Cortex of kidney (tissue), 1 donor: ENCODE data around the gene SERGEF.

Source experiments
- DNase-seq: peaks from one replicate; lab custom pipeline; 2025; lab: John Stamatoyannopoulos, UW

The SERGEF gene

DNA sequence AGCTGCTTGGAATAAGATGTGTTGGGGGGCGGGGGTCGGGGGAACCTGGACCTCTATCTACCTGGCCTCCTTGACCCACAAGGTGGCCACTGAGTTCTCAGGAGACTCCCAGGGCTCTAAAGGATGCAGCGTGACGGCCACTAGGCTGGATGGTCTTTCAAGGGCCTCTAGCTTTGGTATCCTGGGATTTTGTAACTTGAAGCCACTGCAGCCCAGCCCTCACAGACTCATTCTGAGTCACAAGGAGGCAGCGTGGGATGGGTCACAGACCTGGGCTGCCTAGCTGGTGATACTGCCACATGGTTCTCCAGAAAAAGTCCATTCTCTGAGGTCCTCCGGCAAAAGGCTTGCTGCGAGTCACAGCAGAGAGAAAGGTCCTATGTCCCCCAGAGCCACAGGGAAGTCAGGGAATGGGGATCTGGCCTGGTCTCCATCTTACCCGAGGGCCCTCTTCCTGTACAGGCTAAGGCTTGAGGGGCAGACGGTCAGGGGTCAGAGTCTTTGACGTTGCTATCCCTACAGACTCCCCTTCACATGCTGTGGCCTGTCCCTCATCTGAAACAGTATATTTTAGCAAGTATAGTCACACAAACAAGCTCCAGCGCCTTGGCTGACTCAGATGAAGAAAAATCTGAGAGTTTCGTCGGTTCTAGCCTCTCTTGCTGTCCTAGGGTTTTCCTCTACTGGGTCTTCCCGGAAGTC is 225.9 kb downstream of the SERGEF start:
- no peak for DNase-seq

DNA sequence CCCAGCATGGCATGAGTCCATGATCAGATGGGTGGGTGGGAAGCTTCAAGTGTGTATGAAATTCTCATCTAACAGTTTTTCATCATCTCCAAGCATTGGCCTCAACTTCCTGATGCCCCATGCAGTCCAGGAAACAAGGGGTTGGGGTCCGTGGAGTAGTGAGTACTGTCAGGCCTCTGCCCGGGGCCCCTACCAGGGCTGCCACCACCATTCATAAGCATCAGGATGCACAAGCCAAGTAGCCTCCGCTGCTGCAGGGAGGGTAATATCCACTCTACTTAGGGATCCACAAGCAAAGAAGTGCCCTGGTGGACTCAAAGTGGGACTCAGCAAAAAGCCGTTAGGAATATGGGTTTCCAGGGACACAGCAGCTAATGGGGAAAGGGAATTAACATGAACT is 229.0 kb downstream of the SERGEF start:
- DNase-seq: no peak

GRCh38 chr11:17782603-17783337 is 230.1 kb downstream of the SERGEF start:
- no peak for DNase-seq

GRCh38 chr11:17782145-17782544 is 230.7 kb downstream of the SERGEF start:
- DNase-seq: no peak

- no peak for DNase-seq
Observed at GRCh38 chr11:17781626-17782025, 231.2 kb downstream of the SERGEF start.

DNA sequence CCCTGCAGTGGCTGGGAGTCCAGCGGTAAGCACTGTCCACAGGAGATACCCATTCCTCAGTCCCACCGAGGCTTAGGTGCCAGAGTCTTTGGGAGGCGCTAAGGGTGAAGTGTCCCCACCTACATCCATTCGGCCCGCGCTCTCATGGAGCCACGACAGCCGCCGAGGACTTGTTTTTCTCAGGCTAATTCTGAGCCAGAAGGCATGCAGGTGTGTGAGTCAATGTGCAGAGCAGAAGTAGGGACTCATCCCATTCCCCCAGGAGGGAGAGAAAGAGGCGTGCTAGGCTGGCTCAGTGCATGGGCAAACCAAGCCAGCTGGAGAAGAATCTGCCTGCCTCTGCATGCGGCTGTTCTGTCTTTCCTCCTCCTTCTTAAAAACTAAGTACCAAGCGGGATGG is 231.6 kb downstream of the SERGEF start:
- DNase-seq: no peak

- DNase-seq: no peak
Observed at GRCh38 chr11:17780668-17781067, 232.2 kb downstream of the SERGEF start.

GRCh38 chr11:17779861-17780594 is 232.8 kb downstream of the SERGEF start:
- DNase-seq: peak; percentile 9

DNA sequence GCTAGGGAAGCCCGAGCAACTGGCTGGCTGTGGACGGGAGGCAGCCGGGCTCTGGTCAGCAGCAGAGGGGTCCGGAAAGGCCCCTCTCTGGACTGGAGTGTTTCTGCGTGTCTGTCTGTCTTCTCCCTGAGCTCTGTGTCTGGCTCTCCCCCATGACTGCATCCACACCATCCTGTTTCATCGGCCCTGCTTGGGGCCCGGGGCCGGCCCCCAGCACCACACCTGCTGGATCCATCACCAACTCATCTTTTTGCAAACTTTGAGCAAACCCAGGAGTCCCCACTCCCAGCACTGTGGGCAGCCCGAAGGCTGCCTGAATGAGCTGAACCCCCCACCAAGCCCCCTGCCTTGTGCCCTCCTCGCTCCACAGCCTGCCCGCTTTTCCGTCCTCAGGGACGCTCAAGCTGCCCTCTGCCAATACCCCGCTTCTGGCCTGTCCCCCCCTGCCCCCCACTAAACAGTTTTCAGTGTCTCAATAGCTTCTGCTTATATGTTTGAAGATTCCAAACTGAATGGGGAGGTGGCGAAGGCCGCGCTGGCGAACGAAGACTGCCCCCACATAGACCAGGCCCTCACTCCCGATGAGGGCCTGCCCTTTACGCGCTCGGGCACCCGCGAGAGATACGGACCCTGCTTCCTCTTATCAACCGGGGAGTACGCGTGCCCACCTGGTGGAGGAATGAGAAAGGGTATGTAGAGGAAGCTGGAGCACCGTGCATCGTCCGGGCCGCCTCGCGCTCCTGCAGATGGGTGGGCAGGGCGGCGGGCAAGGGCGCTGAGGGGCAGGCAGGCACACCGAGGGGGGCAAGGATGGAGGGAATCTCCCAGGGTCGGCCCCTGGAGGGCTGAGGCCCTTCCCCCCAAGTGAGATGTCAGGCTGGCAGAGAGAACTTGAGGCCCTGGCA is 233.6 kb downstream of the SERGEF start:
- no peak for DNase-seq

DNA sequence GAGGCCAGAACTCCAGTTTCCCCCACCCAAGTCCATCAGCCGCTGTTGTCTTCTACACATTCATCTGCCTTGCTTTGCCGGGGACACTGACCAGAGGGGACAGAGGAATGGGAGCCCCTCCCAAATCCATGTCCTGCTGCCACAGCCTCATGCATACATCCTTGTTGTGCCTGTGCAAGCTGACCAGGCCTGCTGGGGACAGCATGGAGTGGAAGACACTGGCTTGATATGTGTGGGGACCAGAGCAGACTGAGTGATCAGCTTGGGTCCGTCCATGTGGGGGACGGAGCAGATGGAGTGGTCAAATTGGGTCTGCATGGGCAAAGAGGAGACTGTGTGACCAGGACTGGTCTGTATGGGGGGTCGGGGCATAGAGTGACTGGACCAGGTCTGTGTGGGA is 234.5 kb downstream of the SERGEF start:
- DNase-seq: no peak

GRCh38 chr11:17777738-17778091 is 235.1 kb downstream of the SERGEF start:
- DNase-seq: no peak

DNA sequence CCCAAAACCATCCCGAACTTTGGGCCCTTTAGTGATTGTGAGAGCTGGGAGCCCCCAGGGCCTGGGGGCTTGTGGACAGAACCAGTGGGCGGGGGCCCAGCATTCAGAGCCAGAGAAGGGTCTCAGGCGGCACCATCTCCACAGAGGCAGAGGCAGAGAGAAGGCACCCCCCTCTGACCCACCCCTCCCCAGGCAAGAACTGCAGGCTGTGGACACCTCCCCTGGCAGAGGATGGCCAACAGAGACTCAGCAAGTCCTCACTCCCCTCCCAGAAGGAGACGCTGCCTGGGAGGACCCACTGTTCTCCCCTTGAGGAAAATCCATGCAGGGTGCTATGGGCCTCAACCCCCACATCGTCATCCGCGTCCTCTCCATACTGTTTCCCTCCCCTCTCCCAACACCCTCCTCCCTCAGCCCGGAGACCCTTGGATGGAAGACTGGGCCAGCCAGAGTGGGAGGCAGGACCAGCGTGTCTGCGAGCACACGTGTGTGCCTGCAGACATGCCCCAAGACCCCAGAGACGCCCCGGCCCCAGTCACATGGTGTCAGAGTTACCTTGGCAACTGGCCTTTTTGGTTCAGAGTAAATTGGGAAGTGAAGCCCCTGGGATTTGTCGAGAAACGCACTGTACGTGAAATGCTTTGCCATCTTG is 235.6 kb downstream of the SERGEF start:
- no peak for DNase-seq

DNA sequence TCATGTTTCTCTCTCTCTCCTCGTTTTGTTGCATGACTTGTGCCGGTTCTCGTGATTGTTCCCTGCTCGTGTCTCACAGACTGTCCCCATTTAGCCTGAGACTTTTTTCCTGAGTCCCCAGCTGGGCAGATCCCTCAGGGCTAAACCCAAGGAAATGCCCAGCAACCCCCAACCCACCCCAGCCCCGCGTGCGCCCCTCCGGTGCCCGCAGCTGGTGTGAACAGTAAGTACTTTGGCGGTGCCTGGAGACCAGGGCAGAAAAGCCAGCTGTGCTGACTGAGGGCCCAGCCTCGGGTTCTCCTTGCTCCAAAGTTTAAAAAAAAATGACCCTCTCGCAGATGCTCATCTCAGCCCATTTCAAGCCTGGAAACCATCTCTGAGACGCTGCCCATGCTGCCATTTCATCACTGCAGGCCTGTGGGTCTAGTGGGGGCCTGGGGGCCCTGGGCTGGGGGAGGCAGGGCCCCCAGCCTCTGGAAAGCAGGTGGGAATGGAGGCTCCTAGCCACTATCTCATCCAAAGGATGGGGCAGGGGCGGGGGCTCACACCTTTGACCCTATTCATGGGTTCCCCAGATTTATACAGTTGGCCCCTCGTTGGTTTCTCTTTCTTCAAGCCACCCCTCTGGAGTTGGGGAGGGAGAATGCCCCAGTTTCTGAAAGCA is 236.5 kb downstream of the SERGEF start:
- no peak for DNase-seq

- DNase-seq: no peak
Observed at GRCh38 chr11:17775507-17776211, 237.2 kb downstream of the SERGEF start.

GRCh38 chr11:17775035-17775348 is 237.9 kb downstream of the SERGEF start:
- DNase-seq: no peak

DNA sequence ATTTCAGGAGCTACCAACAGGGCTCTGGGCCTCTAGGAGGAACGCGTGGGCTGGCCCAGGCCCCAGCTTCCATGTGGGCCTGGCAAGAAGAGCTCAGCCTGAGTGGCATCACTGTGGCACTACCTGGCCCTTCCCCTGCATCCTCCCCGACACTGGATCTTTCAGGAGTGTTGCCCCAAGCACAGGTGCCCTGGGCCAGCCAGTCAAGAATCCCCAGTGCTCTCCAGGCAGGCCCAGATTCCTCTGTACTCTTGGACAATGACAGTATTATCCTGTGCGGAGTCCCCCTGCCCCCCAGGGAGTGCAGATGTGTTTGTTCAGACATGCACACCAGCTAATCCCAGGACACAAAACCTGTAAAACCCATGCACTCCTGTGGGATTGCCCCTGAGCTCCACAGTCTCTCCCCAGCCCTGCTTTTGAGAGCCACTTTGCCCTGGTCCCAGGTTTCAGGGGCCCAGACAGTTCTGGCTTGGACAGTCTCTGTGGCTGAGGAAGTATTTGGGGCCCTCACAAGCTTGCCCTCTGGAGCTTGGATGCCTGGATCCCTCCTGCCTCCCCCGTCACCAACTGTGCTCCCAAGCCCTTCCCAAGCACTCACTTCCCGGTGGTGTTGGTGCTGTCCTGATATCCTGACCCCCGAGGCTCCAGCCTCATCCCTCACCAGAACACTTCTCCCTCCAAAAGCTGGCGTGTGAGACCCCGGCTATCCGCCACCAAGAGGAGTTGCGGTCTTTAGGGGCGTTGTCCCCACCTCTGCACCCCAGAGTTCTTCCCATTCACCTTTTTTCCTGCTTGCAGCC is 238.4 kb downstream of the SERGEF start:
- DNase-seq: no peak

DNA sequence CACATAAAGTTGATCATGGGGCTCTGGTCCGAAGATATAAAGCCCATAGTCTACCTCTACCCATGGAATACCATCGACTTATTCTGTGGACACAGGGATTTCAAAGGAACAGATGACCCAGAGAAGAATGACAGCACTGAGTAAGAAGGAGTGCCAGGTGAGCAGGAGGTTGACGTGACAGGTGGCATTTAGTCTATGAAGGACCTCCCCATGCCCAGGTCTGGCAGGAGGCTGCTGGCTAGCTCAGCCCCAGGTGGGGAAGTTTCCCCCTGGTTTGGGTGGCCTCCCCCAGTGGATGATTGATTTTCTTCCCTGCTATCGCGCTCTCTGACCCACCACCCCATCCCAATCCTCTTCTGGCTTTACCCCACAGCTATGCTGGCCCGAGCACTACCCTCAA is 239.2 kb downstream of the SERGEF start:
- DNase-seq: no peak

- DNase-seq: no peak
Observed at GRCh38 chr11:17772704-17773600, 239.9 kb downstream of the SERGEF start.
